HCT116 (cell line): ENCODE results near the gene TMEM204. TPM values are rescaled to one million over a fixed set of nuclear protein-coding genes. Genes with fewer than 3 reads are reported as not detected.

Source experiments
- ATAC-seq: fragments of 200-7000 bp; cut with Tn5 transposase; 2 replicates; pipeline ENCODE4 v1.9.1; 2020; ENCODE audit warnings: mild to moderate bottlenecking, moderate library complexity
- BruUV-seq: library from RNA; stranded (reverse); fragments of 400-500 nt; replicated peaks from 2 replicates; lab custom pipeline; 2021; lab: Mats Ljungman, UMichigan
- CTCF ChIA-PET: fragments of 300-600 bp; sonication (Branson Sonifier 250); formaldehyde crosslinking; loops from one replicate; lab custom pipeline; 2021; ENCODE audit warnings: antibody characterized with exemption; lab: Charles Lee
- POLR2A ChIA-PET: fragments of 300-600, 350-600 bp; sonication (Branson Sonifier 250); formaldehyde crosslinking; loops from one replicate; lab custom pipeline; 2021; ENCODE audit warnings: antibody characterized with exemption; lab: Charles Lee
- RAD21 ChIA-PET, 2 experiments: fragments of 300-600 bp; sonication (Branson Sonifier 250); formaldehyde crosslinking; loops; one replicate each; lab custom pipeline; 2023; ENCODE audit warnings: low total read pairs in 2 of 2; ENCODE audit not compliant: uncharacterized antibody in 2 of 2, unreplicated experiment in 2 of 2, low non-redundant PET in 1 of 2; lab: Charles Lee
- DNase-seq: peaks from one replicate; pipeline ENCODE4 v3.0.0-alpha.2; 2010; ENCODE audit warnings: low read depth, low spot score
- H2AFZ ChIP-seq: fragments of 200-600 bp; shearing (Covaris generic), sonication (generic); 2 replicates; pipeline ENCODE4 v1.6.1; 2017; ENCODE audit warnings: low read depth, mixed run types, mixed read lengths, antibody characterized with exemption, low read length; ENCODE audit not compliant: poor library complexity, severe bottlenecking
- H3K27ac ChIP-seq: 2 replicates; pipeline ENCODE4 v1.5.1; 2012; ENCODE audit warnings: low read depth, low read length
- H3K27me3 ChIP-seq: fragments of 200-600 bp; sonication (generic); 2 replicates; pipeline ENCODE4 v1.6.1; 2016; ENCODE audit warnings: mixed run types, low read length, mixed read lengths; ENCODE audit not compliant: insufficient read depth
- H3K36me3 ChIP-seq, 2 experiments: fragments of 200-500 bp in 1 of 2; fragments of 200-600 bp in 1 of 2; sonication (Bioruptor generic) in 1 of 2; sonication (generic) in 1 of 2; 2 replicates each; pipeline versions ENCODE4 v1.5.1 to v1.6.1; 2014 to 2016; ENCODE audit warnings: low read length in 2 of 2, inconsistent platforms in 1 of 2, mixed read lengths in 1 of 2, mixed run types in 1 of 2; ENCODE audit not compliant: insufficient read depth in 2 of 2, control insufficient read depth in 1 of 2
- H3K4me1 ChIP-seq, 2 experiments: fragments of 200-600 bp in 1 of 2; sonication (generic) in 1 of 2; 2 replicates each; pipeline versions ENCODE4 v1.5.1 to v1.6.1; 2012 to 2017; ENCODE audit warnings: low read length in 2 of 2, inconsistent platforms in 1 of 2, mild to moderate bottlenecking in 1 of 2, mixed read lengths in 1 of 2, mixed run types in 1 of 2, moderate library complexity in 1 of 2; ENCODE audit not compliant: insufficient read depth in 2 of 2, control insufficient read depth in 1 of 2
- H3K4me2 ChIP-seq: fragments of 200-600 bp; sonication (generic); 2 replicates; pipeline ENCODE4 v1.6.1; 2017; ENCODE audit warnings: mixed run types, low read length, mixed read lengths
- H3K4me3 ChIP-seq, 2 experiments: fragments of 200-600 bp in 1 of 2; sonication (generic) in 1 of 2; replicated peaks in 1 of 2; 2 replicates each; pipeline ENCODE4 v1.5.1; 2011 to 2016; ENCODE audit warnings: low read length in 2 of 2, control low read depth in 1 of 2, low read depth in 1 of 2, mild to moderate bottlenecking in 1 of 2, mixed read lengths in 1 of 2, mixed run types in 1 of 2
- H3K79me2 ChIP-seq: fragments of 200-600 bp; sonication (generic); 2 replicates; pipeline ENCODE4 v1.6.1; 2017; ENCODE audit warnings: mild to moderate bottlenecking, mixed run types, low read length, moderate library complexity, mixed read lengths; ENCODE audit not compliant: insufficient read depth
- H3K9ac ChIP-seq: fragments of 200-600 bp; sonication (generic); 2 replicates; pipeline ENCODE4 v1.6.1; 2016; ENCODE audit warnings: low read length, mixed read lengths
- H3K9me2 ChIP-seq: fragments of 200-600 bp; sonication (generic), shearing (Covaris generic); 2 replicates; pipeline ENCODE4 v1.6.1; 2017; ENCODE audit warnings: mixed run types, mild to moderate bottlenecking, moderate library complexity; ENCODE audit not compliant: insufficient read depth
- H3K9me3 ChIP-seq, 2 experiments: fragments of 200-500 bp in 1 of 2; fragments of 200-600 bp in 1 of 2; sonication (Bioruptor generic) in 1 of 2; sonication (generic) in 1 of 2; 2 replicates each; pipeline ENCODE4 v1.6.1; 2014 to 2017; ENCODE audit warnings: low read length in 2 of 2, mixed read lengths in 2 of 2, inconsistent platforms in 1 of 2, low read depth in 1 of 2, mild to moderate bottlenecking in 1 of 2, mixed run types in 1 of 2, moderate library complexity in 1 of 2; ENCODE audit not compliant: control insufficient read depth in 1 of 2, insufficient read depth in 1 of 2
- H4K20me1 ChIP-seq: fragments of 200-600 bp; sonication (generic), shearing (Covaris generic); 2 replicates; pipeline ENCODE4 v1.6.1; 2017; ENCODE audit warnings: mixed run types, mild to moderate bottlenecking, moderate library complexity; ENCODE audit not compliant: insufficient read depth
- CBX3 ChIP-seq: IDR thresholded peaks from 2 replicates; pipeline ENCODE4 v1.6.1; 2012; ENCODE audit warnings: low read depth
- CEBPB ChIP-seq: IDR thresholded peaks from 2 replicates; pipeline ENCODE4 v1.6.1; 2012; ENCODE audit warnings: low read depth
- EGR1 ChIP-seq: IDR thresholded peaks from 2 replicates; pipeline ENCODE4 v1.6.1; 2012; ENCODE audit warnings: low read depth
- ELF1 ChIP-seq: IDR thresholded peaks from 2 replicates; pipeline ENCODE4 v1.6.1; 2012; ENCODE audit warnings: low read depth, borderline replicate concordance
- FOSL1 ChIP-seq: IDR thresholded peaks from 2 replicates; pipeline ENCODE4 v1.6.1; 2012; ENCODE audit warnings: low read depth
- JUND ChIP-seq: IDR thresholded peaks from 2 replicates; pipeline ENCODE4 v1.6.1; 2012
- POLR2A ChIP-seq: IDR thresholded peaks from 2 replicates; pipeline ENCODE4 v1.7.0; 2011; ENCODE audit warnings: borderline replicate concordance; ENCODE audit not compliant: insufficient read depth, insufficient read length; ENCODE audit errors: extremely low read depth
- POLR2AphosphoS5 ChIP-seq: IDR thresholded peaks from 2 replicates; pipeline ENCODE4 v1.6.1; 2011; ENCODE audit warnings: mild to moderate bottlenecking, low read depth, low read length, moderate library complexity
- RAD21 ChIP-seq: IDR thresholded peaks from 2 replicates; pipeline ENCODE4 v1.6.1; 2012; ENCODE audit warnings: low read depth, mild to moderate bottlenecking
- SP1 ChIP-seq: IDR thresholded peaks from 2 replicates; pipeline ENCODE4 v1.6.1; 2012; ENCODE audit warnings: low read depth
- SRF ChIP-seq: IDR thresholded peaks from 2 replicates; pipeline ENCODE4 v1.6.1; 2012; ENCODE audit warnings: low read depth
- YY1 ChIP-seq: IDR thresholded peaks from 2 replicates; pipeline ENCODE4 v1.6.1; 2011; ENCODE audit warnings: low read length, low read depth, moderate library complexity, mild to moderate bottlenecking; ENCODE audit not compliant: insufficient replicate concordance; ENCODE audit errors: extremely low read depth
- ZFX ChIP-seq: fragments of 450-650 bp; IDR thresholded peaks from 2 replicates; pipeline ENCODE4 v1.6.1; 2017
- ZNF274 ChIP-seq: fragments of 200-500 bp; sonication (Bioruptor generic); IDR thresholded peaks from 2 replicates; pipeline ENCODE4 v1.6.1; 2014; ENCODE audit warnings: mild to moderate bottlenecking, low read depth, low read length, inconsistent platforms
- intact Hi-C: fragments of 100-400 bp; cut with micrococcal nuclease; formaldehyde crosslinking; loops from 2 replicates; pipeline ENCODE4 v1.10.0; 2022
- total RNA-seq: library from RNA; stranded (reverse); gene quantifications from one replicate; pipeline ENCODE4 v1.2.1, GENCODE V29; 2021; ENCODE audit not compliant: unreplicated experiment
- TF ChIP-seq, protein P1 (sequence below), 3 experiments: fragments of 200-600 bp in 1 of 3; sonication (generic) in 1 of 3; IDR thresholded peaks in 2 of 3; conservative IDR thresholded peaks in 1 of 3; 2 replicates each; pipeline ENCODE4 v1.5.1; 2012 to 2017; ENCODE audit warnings: low read depth in 2 of 3, low read length in 2 of 3, antibody characterized with exemption in 1 of 3, borderline replicate concordance in 1 of 3, control low read depth in 1 of 3, mild to moderate bottlenecking in 1 of 3, mixed read lengths in 1 of 3, mixed run types in 1 of 3, moderate library complexity in 1 of 3; ENCODE audit not compliant: insufficient read depth in 1 of 3
- TF ChIP-seq, protein P2 (sequence below): IDR thresholded peaks from 2 replicates; pipeline ENCODE4 v1.6.1; 2012; ENCODE audit warnings: low read depth
- TF ChIP-seq, protein P3 (sequence below): IDR thresholded peaks from 2 replicates; pipeline ENCODE4 v1.6.1; 2011; ENCODE audit warnings: mild to moderate bottlenecking, low read length, moderate library complexity; ENCODE audit not compliant: insufficient replicate concordance; ENCODE audit errors: extremely low read depth
- TF ChIP-seq, protein P4 (sequence below): IDR thresholded peaks from 2 replicates; pipeline ENCODE4 v1.6.1; 2012
- TF ChIP-seq, protein P5 (sequence below): IDR thresholded peaks from 2 replicates; pipeline ENCODE4 v1.6.1; 2012

The TMEM204 gene
- total RNA-seq, 1 experiment from 2014 or later: 0.22 TPM

DNA sequence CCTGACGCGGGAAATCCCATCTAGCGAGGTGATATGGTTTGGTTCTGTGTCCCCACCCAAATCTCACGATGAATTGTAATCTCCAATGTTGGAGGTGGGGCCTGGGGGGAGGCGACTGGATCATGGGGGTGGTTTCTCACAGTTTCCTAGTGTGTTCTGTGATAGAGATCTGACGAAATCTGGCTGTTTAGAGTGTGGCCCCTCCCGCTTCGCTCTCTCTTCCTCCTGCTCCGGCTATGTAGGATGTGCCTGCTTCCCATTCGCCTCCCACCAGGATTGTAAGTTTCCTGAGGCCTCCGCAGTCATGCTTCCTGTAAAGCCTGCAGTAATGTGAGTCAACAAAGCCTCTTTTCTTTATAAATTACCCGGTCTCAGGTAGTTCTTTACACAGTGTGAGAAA lies 46.8 kb downstream of the TMEM204 start:
- Histone ChIP-seq H3K4me1 (no peaks in the 10 kb centered on the region), H3K9ac (no peak overlapping the region), H3K9me2 (no peaks in the 10 kb centered on the region), H3K79me2 (no peaks in the 10 kb centered on the region), H4K20me1 (no peaks in the 10 kb centered on the region), H3K4me2 (no peak overlapping the region), H3K27ac (no peak overlapping the region), H3K4me3 (no peak overlapping the region), H3K27me3 (no peaks in the 10 kb centered on the region), H2AFZ (no peak overlapping the region), H3K36me3 (peaks cover 0 to 14% of the 10 kb centered on the region in 2 experiments; a peak in 2 of 4 replicates), H3K9me3 (no peaks in the 10 kb centered on the region)
- TF ChIP-seq JUND: no peak
- no peak for TF ChIP-seq FOSL1
- TF ChIP-seq, protein P1, sequence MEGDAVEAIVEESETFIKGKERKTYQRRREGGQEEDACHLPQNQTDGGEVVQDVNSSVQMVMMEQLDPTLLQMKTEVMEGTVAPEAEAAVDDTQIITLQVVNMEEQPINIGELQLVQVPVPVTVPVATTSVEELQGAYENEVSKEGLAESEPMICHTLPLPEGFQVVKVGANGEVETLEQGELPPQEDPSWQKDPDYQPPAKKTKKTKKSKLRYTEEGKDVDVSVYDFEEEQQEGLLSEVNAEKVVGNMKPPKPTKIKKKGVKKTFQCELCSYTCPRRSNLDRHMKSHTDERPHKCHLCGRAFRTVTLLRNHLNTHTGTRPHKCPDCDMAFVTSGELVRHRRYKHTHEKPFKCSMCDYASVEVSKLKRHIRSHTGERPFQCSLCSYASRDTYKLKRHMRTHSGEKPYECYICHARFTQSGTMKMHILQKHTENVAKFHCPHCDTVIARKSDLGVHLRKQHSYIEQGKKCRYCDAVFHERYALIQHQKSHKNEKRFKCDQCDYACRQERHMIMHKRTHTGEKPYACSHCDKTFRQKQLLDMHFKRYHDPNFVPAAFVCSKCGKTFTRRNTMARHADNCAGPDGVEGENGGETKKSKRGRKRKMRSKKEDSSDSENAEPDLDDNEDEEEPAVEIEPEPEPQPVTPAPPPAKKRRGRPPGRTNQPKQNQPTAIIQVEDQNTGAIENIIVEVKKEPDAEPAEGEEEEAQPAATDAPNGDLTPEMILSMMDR (IDR thresholded peaks at IDR 0.05 in 2 of 3, conservative IDR thresholded peaks at IDR 0.05 in 1 of 3; ENCODE audit: borderline replicate concordance in 1 of 3, insufficient read depth in 1 of 3, low read depth in 2 of 3, low read length in 2 of 3): no peak
- no peak for TF ChIP-seq ZFX
- TF ChIP-seq YY1: no peak
- no peak for TF ChIP-seq POLR2AphosphoS5
- TF ChIP-seq, protein P2, sequence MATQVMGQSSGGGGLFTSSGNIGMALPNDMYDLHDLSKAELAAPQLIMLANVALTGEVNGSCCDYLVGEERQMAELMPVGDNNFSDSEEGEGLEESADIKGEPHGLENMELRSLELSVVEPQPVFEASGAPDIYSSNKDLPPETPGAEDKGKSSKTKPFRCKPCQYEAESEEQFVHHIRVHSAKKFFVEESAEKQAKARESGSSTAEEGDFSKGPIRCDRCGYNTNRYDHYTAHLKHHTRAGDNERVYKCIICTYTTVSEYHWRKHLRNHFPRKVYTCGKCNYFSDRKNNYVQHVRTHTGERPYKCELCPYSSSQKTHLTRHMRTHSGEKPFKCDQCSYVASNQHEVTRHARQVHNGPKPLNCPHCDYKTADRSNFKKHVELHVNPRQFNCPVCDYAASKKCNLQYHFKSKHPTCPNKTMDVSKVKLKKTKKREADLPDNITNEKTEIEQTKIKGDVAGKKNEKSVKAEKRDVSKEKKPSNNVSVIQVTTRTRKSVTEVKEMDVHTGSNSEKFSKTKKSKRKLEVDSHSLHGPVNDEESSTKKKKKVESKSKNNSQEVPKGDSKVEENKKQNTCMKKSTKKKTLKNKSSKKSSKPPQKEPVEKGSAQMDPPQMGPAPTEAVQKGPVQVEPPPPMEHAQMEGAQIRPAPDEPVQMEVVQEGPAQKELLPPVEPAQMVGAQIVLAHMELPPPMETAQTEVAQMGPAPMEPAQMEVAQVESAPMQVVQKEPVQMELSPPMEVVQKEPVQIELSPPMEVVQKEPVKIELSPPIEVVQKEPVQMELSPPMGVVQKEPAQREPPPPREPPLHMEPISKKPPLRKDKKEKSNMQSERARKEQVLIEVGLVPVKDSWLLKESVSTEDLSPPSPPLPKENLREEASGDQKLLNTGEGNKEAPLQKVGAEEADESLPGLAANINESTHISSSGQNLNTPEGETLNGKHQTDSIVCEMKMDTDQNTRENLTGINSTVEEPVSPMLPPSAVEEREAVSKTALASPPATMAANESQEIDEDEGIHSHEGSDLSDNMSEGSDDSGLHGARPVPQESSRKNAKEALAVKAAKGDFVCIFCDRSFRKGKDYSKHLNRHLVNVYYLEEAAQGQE: no peak
- TF ChIP-seq, protein P3, sequence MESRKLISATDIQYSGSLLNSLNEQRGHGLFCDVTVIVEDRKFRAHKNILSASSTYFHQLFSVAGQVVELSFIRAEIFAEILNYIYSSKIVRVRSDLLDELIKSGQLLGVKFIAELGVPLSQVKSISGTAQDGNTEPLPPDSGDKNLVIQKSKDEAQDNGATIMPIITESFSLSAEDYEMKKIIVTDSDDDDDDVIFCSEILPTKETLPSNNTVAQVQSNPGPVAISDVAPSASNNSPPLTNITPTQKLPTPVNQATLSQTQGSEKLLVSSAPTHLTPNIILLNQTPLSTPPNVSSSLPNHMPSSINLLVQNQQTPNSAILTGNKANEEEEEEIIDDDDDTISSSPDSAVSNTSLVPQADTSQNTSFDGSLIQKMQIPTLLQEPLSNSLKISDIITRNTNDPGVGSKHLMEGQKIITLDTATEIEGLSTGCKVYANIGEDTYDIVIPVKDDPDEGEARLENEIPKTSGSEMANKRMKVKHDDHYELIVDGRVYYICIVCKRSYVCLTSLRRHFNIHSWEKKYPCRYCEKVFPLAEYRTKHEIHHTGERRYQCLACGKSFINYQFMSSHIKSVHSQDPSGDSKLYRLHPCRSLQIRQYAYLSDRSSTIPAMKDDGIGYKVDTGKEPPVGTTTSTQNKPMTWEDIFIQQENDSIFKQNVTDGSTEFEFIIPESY: no peak
- no peak for TF ChIP-seq SP1
- TF ChIP-seq, protein P4, sequence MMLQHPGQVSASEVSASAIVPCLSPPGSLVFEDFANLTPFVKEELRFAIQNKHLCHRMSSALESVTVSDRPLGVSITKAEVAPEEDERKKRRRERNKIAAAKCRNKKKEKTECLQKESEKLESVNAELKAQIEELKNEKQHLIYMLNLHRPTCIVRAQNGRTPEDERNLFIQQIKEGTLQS: no peak
- no peak for TF ChIP-seq SRF
- TF ChIP-seq POLR2A: no peak
- no peak for TF ChIP-seq EGR1
- TF ChIP-seq ZNF274: no peak
- no peak for TF ChIP-seq ELF1
- TF ChIP-seq CBX3: no peak
- no peak for TF ChIP-seq CEBPB
- TF ChIP-seq, protein P5, sequence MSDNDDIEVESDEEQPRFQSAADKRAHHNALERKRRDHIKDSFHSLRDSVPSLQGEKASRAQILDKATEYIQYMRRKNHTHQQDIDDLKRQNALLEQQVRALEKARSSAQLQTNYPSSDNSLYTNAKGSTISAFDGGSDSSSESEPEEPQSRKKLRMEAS: no peak
- no peak for TF ChIP-seq RAD21
- intact Hi-C loops: no loop called here
- no peak for DNase-seq
- ChIA-PET CTCF (no interaction called here), RAD21 (no interaction called here), POLR2A (no interaction called here)
- no TSS peak for BruUV-seq
- no peak for ATAC-seq
